NT2/D1 (cell line): ENCODE data around the gene RSRC1.
"Not testable (repeated sequence)": the region's sequence is repeated elsewhere in the genome, so short reads cannot be mapped to it uniquely, and the experiment has no call there.

Source experiments
- DNase-seq: peaks from one replicate; pipeline ENCODE4 v3.0.0-alpha.2; 2011; ENCODE audit warnings: low read depth, low spot score
- H3K27me3 ChIP-seq: 2 replicates; pipeline ENCODE4 v1.6.0; 2011; ENCODE audit warnings: mild to moderate bottlenecking; ENCODE audit not compliant: insufficient read length, insufficient read depth
- H3K36me3 ChIP-seq: 2 replicates; pipeline ENCODE4 v1.6.1; 2011; ENCODE audit warnings: mild to moderate bottlenecking, low read length, mixed read lengths; ENCODE audit not compliant: insufficient read depth, insufficient read length
- H3K4me1 ChIP-seq: 2 replicates; pipeline ENCODE4 v1.5.1; 2011; ENCODE audit not compliant: insufficient read depth, insufficient read length
- H3K4me3 ChIP-seq: 2 replicates; pipeline ENCODE4 v1.5.1; 2011; ENCODE audit warnings: low read depth; ENCODE audit not compliant: insufficient read length
- H3K9ac ChIP-seq: 2 replicates; pipeline ENCODE4 v1.6.0; 2011; ENCODE audit warnings: low read depth; ENCODE audit not compliant: insufficient read length
- H3K9me3 ChIP-seq: 2 replicates; pipeline ENCODE4 v1.5.1; 2011; ENCODE audit warnings: mild to moderate bottlenecking, low read length; ENCODE audit not compliant: insufficient read depth
- SUZ12 ChIP-seq: IDR thresholded peaks from 2 replicates; pipeline ENCODE4 v1.6.1; 2011; ENCODE audit not compliant: insufficient read length, insufficient read depth; ENCODE audit errors: extremely low read depth
- YY1 ChIP-seq: IDR thresholded peaks from 2 replicates; pipeline ENCODE4 v1.6.1; 2011; ENCODE audit not compliant: insufficient read length, insufficient read depth
- ZNF274 ChIP-seq: IDR thresholded peaks from 2 replicates; pipeline ENCODE4 v1.6.1; 2011; ENCODE audit warnings: mild to moderate bottlenecking, low read depth, low read length

Gene RSRC1

DNA sequence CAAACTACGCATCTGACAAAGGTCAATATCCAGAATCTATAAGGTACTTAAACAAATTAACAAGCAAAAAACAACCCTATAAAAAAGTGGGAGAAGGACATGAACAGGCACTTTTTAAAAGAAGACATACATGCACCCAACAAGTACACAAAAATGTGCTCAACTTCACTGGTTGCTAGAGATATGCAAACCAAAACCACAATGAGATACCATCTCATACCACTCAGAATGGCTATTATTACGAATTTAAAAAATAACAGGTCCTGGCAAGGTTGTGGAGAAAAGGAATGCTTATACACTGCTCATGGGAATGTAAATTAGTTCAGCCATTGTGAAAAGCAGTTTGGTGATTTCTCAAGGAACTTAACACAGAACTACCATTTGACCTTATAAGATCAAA, 285.5 kb downstream of the RSRC1 start:
- H3K4me1 ChIP-seq: no peaks in the 10 kb centered on the region
- no peak overlapping the region for H3K9ac ChIP-seq
- no peaks in the 10 kb centered on the region for H3K27me3 ChIP-seq
- H3K9me3 ChIP-seq: peaks cover 10% of the 10 kb centered on the region
- H3K36me3 ChIP-seq: no peaks in the 10 kb centered on the region
- TF ChIP-seq YY1 (no peak), ZNF274 (no peak), SUZ12 (no peak)
- H3K4me3 ChIP-seq: no peak overlapping the region
- no peak for DNase-seq

- H3K9me3 ChIP-seq: no peaks in the 10 kb centered on the region
- H3K9ac ChIP-seq: no peak overlapping the region
- DNase-seq: no peak
- TF ChIP-seq ZNF274 (no peak), SUZ12 (no peak), YY1 (no peak)
- no peak overlapping the region for H3K4me3 ChIP-seq
- no peaks in the 10 kb centered on the region for H3K4me1 ChIP-seq
- H3K36me3 ChIP-seq: no peaks in the 10 kb centered on the region
- H3K27me3 ChIP-seq: no peaks in the 10 kb centered on the region
These were observed 292.7 kb downstream of the RSRC1 start for GRCh38 chr3:158402590-158402989.

- no peak overlapping the region for H3K9ac ChIP-seq
- H3K4me1 ChIP-seq: no peaks in the 10 kb centered on the region
- H3K27me3 ChIP-seq: no peaks in the 10 kb centered on the region
- no peak for DNase-seq
- H3K9me3 ChIP-seq: no peaks in the 10 kb centered on the region
- no peak overlapping the region for H3K4me3 ChIP-seq
- no peak for TF ChIP-seq SUZ12
- TF ChIP-seq YY1: no peak
- TF ChIP-seq ZNF274: no peak
- H3K36me3 ChIP-seq: no peaks in the 10 kb centered on the region
These were observed 293.1 kb downstream of the RSRC1 start for GRCh38 chr3:158403013-158403412.

DNA sequence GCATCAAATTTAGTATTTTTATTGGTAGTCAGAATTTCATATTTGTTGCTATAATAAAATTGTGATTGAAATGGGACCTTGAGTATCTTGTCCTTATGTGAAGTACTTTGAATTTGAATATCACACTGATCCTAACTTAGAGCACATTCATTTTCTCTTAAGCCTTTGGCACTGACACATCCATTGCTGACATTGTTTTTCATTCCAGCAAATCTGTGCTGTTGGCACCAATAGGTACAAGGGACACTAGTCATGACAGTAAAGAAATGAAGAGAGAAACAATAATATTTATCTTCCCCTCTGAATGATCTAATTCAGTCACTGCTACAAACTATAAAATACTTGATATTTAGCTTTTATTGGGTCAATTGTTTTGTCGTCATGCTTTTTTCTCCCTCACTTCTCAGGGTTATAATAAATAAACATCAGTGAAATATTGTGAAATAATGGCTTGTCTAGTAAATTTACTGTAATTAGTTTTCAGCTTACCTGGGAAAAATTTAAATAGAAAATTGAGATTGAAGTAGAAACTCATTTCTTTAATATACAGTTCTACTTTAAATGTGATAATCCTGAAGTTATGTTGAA, 294.3 kb downstream of the RSRC1 start:
- H3K9me3 ChIP-seq: no peaks in the 10 kb centered on the region
- H3K9ac ChIP-seq: no peak overlapping the region
- H3K27me3 ChIP-seq: no peaks in the 10 kb centered on the region
- no peak for TF ChIP-seq ZNF274
- TF ChIP-seq SUZ12: no peak
- DNase-seq: no peak
- H3K36me3 ChIP-seq: no peaks in the 10 kb centered on the region
- H3K4me3 ChIP-seq: no peak overlapping the region
- H3K4me1 ChIP-seq: no peaks in the 10 kb centered on the region

DNA sequence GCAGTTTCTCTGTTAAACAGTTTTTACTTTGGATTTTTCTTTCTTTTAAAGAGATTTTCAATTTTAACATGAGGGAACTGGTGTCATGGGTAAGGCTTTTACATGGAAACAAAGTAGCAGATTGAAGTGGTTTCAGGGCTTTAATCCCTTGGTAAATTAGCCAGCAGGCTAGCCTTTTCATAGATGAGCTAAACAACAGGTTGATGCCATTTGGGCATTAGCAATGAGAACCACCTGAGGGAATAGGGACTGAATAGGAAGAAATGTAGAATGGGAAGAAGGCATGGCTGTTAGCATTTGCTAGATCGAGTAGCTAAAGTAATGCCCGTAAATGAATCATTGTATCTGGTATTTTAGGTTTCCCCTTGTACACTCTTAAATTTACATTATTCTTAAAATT, 295.6 kb downstream of the RSRC1 start:
- TF ChIP-seq YY1 (no peak), ZNF274 (no peak), SUZ12 (no peak)
- no peaks in the 10 kb centered on the region for H3K9me3 ChIP-seq
- H3K27me3 ChIP-seq: no peaks in the 10 kb centered on the region
- no peaks in the 10 kb centered on the region for H3K4me1 ChIP-seq
- no peak overlapping the region for H3K9ac ChIP-seq
- no peak overlapping the region for H3K4me3 ChIP-seq
- DNase-seq: no peak
- H3K36me3 ChIP-seq: no peaks in the 10 kb centered on the region

DNA sequence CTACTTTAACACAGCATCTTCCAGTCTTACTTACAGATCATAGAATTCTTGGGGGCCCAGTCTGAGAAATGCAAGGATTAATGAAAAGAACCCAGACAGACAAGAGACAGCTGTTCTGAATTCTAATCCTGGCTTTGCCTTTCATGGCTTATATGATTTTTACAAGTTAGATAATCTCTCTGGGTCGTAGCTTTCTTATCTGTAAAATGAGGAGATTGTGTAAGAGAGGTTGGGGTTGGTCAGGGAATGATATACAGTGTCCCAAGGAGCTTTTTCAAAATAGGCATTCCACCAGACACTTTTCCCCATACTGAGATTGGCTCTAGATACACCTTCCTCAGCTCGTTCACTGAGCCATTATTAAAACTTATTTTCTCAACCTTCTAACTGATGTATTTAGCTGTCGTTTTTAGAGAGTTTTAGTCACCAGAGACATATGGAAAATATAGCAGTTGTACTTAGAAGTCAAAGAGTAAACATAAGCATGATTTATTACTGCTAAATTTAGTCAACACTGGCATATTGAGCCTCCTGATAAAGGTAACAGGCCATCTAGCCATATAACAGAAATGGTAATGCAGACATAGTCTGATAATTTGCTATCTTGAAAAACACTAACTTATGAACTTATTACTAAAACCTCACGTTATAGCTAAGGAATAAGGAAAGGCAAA, 298.1 kb downstream of the RSRC1 start:
- Histone ChIP-seq H3K9ac (no peak overlapping the region), H3K27me3 (no peaks in the 10 kb centered on the region), H3K9me3 (no peaks in the 10 kb centered on the region), H3K36me3 (no peaks in the 10 kb centered on the region), H3K4me3 (no peak overlapping the region), H3K4me1 (no peaks in the 10 kb centered on the region)
- TF ChIP-seq ZNF274: no peak
- DNase-seq: no peak

- DNase-seq, H3K4me3 ChIP-seq, H3K27me3 ChIP-seq, H3K9me3 ChIP-seq, H3K36me3 ChIP-seq, H3K9ac ChIP-seq, H3K4me1 ChIP-seq: not testable (repeated sequence)
These were observed 298.6 kb downstream of the RSRC1 start for GRCh38 chr3:158408518-158408897.

DNA sequence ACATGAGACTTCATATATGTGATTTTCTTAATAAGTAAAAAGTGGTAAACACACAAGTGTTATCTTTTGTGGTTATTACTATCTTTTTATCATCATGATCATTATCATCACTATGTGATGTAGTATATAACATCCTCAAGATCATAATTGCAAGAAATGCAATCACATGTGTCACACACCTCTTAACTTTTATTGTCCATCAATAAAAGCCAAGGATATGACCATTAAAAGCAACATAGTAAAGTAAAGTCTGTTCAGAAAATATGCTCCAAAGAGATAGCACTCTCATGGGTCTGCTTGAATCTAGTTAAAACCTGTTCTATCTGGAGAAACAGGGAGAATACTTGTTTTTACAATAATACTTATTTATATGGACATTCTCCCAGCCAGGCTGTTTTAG, 308.1 kb downstream of the RSRC1 start:
- Histone ChIP-seq H3K4me1 (no peaks in the 10 kb centered on the region), H3K9me3 (no peaks in the 10 kb centered on the region), H3K27me3 (no peaks in the 10 kb centered on the region), H3K9ac (no peak overlapping the region), H3K4me3 (no peak overlapping the region), H3K36me3 (no peaks in the 10 kb centered on the region)
- TF ChIP-seq ZNF274: no peak
- no peak for DNase-seq
